ENCODE measurements around the gene ARHGAP22. TPM values are rescaled to one million over a fixed set of nuclear protein-coding genes. Genes with fewer than 3 reads are reported as not detected.

The ARHGAP22 gene
- polyA plus RNA-seq, 1 of the 3 experiments (the other 2 are of a cell fraction): 12.4 TPM

GRCh38 chr10:48414778-48415177 lies 190.1 kb downstream of the ARHGAP22 start:
- Histone ChIP-seq H3K27ac (ENCODE audit: low read depth in 2 of 2, low read length in 1 of 2) (peak overlapping the region in 1 of 2 experiments; percentile 72; a peak in 2 of 4 replicates), H3K27me3 (ENCODE audit: insufficient read depth) (no peaks in the 10 kb centered on the region), H3K9ac (no peak overlapping the region), H3K36me3 (replicated peaks in 1 of 2; ENCODE audit: control insufficient read depth in 1 of 2, insufficient read depth in 2 of 2, low read length in 1 of 2) (peaks cover 20 to 44% of the 10 kb centered on the region in 2 experiments), H2AFZ (ENCODE audit: low read depth) (no peak overlapping the region), H3K4me1 (ENCODE audit: control insufficient read depth in 1 of 2, insufficient read depth in 2 of 2, low read depth in 1 of 2, low read length in 1 of 2) (peaks cover 4 to 6% of the 10 kb centered on the region in 2 experiments; a peak in 3 of 4 replicates), H3K79me2 (ENCODE audit: insufficient read depth) (peaks cover 16% of the 10 kb centered on the region), H3K4me3 (ENCODE audit: low read depth in 2 of 2, low read length in 1 of 2) (no peak overlapping the region), H3K9me2 (no peaks in the 10 kb centered on the region), H4K20me1 (ENCODE audit: insufficient read depth) (no peaks in the 10 kb centered on the region), H3K9me3 (peaks cover 11% of the 10 kb centered on the region), H3K4me2 (no peak overlapping the region), H3F3A (replicated peaks; ENCODE audit: insufficient read depth) (peaks cover 12% of the 10 kb centered on the region)
- no peak for TF ChIP-seq TEAD4 (IDR thresholded peaks at IDR 0.05; ENCODE audit: borderline replicate concordance, insufficient read depth)
- TF ChIP-seq, protein P1, sequence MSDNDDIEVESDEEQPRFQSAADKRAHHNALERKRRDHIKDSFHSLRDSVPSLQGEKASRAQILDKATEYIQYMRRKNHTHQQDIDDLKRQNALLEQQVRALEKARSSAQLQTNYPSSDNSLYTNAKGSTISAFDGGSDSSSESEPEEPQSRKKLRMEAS (IDR thresholded peaks at IDR 0.05; ENCODE audit: low read depth): peak; percentile 28; the same call in 1 of the 2 replicates
- peak; percentile 48 for TF ChIP-seq FOSL2 (IDR thresholded peaks at IDR 0.05; ENCODE audit: borderline replicate concordance, low read depth)
- TF ChIP-seq GABPA (IDR thresholded peaks at IDR 0.05; ENCODE audit: low read depth): no peak
- TF ChIP-seq EP300 (IDR thresholded peaks at IDR 0.05; ENCODE audit: borderline replicate concordance in 1 of 2, low read depth in 1 of 2, low read length in 1 of 2): 0 out of 4 replicates have a peak, but pooled peaks of 1 of the 2 experiments have one; percentile 13
- peak; percentile 25; the same call in 1 of the 2 replicates for TF ChIP-seq JUND (IDR thresholded peaks at IDR 0.05)
- 45% methylated on average over 1 of the region's 1 CpG for WGBS (ENCODE audit: low lambda C conversion rate)
- no peak for DNase-seq
- ChIA-PET POLR2A (no interaction called here), CTCF (interaction anchor here (1.0 to 1.4 kb wide), 2 partner anchors 10 to 242 kb away, joined by 3 to 4 read pairs; no protein-coding TSS in a partner anchor)

DNA sequence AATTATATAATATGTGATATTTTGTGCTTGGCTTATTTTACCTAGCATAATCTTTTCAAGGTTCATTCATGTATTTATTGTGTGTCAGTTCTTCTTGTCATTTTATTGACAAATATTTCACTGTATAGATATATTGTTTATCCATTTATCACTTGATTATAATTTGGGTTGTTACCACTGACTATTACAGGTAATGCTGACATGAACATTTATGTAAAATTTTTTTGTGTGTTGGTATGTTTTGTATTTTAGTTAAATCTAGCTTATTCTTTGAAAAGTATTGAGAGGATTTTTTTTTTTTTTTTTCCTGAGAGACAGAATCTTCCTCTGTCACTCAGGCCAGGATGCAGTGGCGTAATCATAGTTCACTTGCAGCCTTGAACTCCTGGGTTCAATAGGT lies 190.7 kb downstream of the ARHGAP22 start:
- POLR2A ChIA-PET: no interaction called here
- 97% methylated on average over 1 of the region's 1 CpG for WGBS (ENCODE audit: low lambda C conversion rate)

More for the DNA sequence above, 190.7 kb downstream of the ARHGAP22 start:
- peaks cover 11% of the 10 kb centered on the region for H3K9me3 ChIP-seq
- H3K9me2 ChIP-seq: no peaks in the 10 kb centered on the region
- peaks cover 21 to 46% of the 10 kb centered on the region in 2 experiments for H3K36me3 ChIP-seq (replicated peaks in 1 of 2; ENCODE audit: control insufficient read depth in 1 of 2, insufficient read depth in 2 of 2, low read length in 1 of 2)
- CTCF ChIA-PET: interaction anchor here (1.0 kb wide), 1 partner anchor 9 kb away, joined by 4 read pairs; no protein-coding TSS in a partner anchor
- H2AFZ ChIP-seq (ENCODE audit: low read depth): no peak overlapping the region
- H3K79me2 ChIP-seq (ENCODE audit: insufficient read depth): peaks cover 16% of the 10 kb centered on the region
- H3K4me1 ChIP-seq (ENCODE audit: control insufficient read depth in 1 of 2, insufficient read depth in 2 of 2, low read depth in 1 of 2, low read length in 1 of 2): peaks cover 4 to 6% of the 10 kb centered on the region in 2 experiments; a peak in 3 of 4 replicates
- no peaks in the 10 kb centered on the region for H4K20me1 ChIP-seq (ENCODE audit: insufficient read depth)
- H3F3A ChIP-seq (replicated peaks; ENCODE audit: insufficient read depth): peaks cover 14% of the 10 kb centered on the region
- no peak overlapping the region for H3K4me3 ChIP-seq (ENCODE audit: low read depth in 2 of 2, low read length in 1 of 2)
- TF ChIP-seq, protein P2, sequence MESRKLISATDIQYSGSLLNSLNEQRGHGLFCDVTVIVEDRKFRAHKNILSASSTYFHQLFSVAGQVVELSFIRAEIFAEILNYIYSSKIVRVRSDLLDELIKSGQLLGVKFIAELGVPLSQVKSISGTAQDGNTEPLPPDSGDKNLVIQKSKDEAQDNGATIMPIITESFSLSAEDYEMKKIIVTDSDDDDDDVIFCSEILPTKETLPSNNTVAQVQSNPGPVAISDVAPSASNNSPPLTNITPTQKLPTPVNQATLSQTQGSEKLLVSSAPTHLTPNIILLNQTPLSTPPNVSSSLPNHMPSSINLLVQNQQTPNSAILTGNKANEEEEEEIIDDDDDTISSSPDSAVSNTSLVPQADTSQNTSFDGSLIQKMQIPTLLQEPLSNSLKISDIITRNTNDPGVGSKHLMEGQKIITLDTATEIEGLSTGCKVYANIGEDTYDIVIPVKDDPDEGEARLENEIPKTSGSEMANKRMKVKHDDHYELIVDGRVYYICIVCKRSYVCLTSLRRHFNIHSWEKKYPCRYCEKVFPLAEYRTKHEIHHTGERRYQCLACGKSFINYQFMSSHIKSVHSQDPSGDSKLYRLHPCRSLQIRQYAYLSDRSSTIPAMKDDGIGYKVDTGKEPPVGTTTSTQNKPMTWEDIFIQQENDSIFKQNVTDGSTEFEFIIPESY (IDR thresholded peaks at IDR 0.05; ENCODE audit: borderline replicate concordance, low read depth): no peak
- TF ChIP-seq CTCF (IDR thresholded peaks at IDR 0.05) (no peak), NRF1 (IDR thresholded peaks at IDR 0.05; ENCODE audit: low read depth, low read length) (no peak), RAD21 (IDR thresholded peaks at IDR 0.05; ENCODE audit: low read length) (no peak), SMC3 (IDR thresholded peaks at IDR 0.05; ENCODE audit: low read depth, low read length) (no peak), YY1 (IDR thresholded peaks at IDR 0.05; ENCODE audit: low read depth) (no peak), GABPA (IDR thresholded peaks at IDR 0.05; ENCODE audit: low read depth) (no peak), RXRA (IDR thresholded peaks at IDR 0.05; ENCODE audit: borderline replicate concordance, low read depth) (no peak)
- TF ChIP-seq, protein P3, sequence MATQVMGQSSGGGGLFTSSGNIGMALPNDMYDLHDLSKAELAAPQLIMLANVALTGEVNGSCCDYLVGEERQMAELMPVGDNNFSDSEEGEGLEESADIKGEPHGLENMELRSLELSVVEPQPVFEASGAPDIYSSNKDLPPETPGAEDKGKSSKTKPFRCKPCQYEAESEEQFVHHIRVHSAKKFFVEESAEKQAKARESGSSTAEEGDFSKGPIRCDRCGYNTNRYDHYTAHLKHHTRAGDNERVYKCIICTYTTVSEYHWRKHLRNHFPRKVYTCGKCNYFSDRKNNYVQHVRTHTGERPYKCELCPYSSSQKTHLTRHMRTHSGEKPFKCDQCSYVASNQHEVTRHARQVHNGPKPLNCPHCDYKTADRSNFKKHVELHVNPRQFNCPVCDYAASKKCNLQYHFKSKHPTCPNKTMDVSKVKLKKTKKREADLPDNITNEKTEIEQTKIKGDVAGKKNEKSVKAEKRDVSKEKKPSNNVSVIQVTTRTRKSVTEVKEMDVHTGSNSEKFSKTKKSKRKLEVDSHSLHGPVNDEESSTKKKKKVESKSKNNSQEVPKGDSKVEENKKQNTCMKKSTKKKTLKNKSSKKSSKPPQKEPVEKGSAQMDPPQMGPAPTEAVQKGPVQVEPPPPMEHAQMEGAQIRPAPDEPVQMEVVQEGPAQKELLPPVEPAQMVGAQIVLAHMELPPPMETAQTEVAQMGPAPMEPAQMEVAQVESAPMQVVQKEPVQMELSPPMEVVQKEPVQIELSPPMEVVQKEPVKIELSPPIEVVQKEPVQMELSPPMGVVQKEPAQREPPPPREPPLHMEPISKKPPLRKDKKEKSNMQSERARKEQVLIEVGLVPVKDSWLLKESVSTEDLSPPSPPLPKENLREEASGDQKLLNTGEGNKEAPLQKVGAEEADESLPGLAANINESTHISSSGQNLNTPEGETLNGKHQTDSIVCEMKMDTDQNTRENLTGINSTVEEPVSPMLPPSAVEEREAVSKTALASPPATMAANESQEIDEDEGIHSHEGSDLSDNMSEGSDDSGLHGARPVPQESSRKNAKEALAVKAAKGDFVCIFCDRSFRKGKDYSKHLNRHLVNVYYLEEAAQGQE (IDR thresholded peaks at IDR 0.05; ENCODE audit: low read depth, low read length): no peak
- TF ChIP-seq, protein P1 (IDR thresholded peaks at IDR 0.05; ENCODE audit: low read depth): no peak
- DNase-seq: no peak
- no peak overlapping the region for H3K4me2 ChIP-seq
- no peak overlapping the region for H3K9ac ChIP-seq
- peak overlapping the region in 1 of 2 experiments; percentile 72; a peak in 2 of 4 replicates for H3K27ac ChIP-seq (ENCODE audit: low read depth in 2 of 2, low read length in 1 of 2)
- H3K27me3 ChIP-seq (ENCODE audit: insufficient read depth): no peaks in the 10 kb centered on the region
